HepG2 (cell line): Measurements from ENCODE around the gene KITLG. TPM values are rescaled to one million over a fixed set of nuclear protein-coding genes. Genes with fewer than 3 reads are reported as not detected.

ENCODE experiments used
- ATAC-seq: fragments of 200-7000 bp; cut with Tn5 transposase; 3 replicates; pipeline ENCODE4 v1.9.1; 2020; ENCODE audit warnings: mild to moderate bottlenecking, moderate library complexity
- BruUV-seq: library from RNA; stranded (reverse); fragments of 400-500 nt; replicated peaks from 2 replicates; lab custom pipeline; 2021; lab: Mats Ljungman, UMichigan
- CTCF ChIA-PET: fragments of 300-600 bp; formaldehyde crosslinking; extraction: SDS; loops from one replicate; lab custom pipeline; 2021; ENCODE audit warnings: low total read pairs, inconsistent platforms, low intra/inter-chr PET ratio; lab: Yijun Ruan, JAX
- POLR2A ChIA-PET: fragments of 350-600 bp; sonication (Branson Sonifier 250); formaldehyde crosslinking; loops from one replicate; lab custom pipeline; 2020; ENCODE audit warnings: antibody characterized with exemption, inconsistent platforms; lab: Yijun Ruan, JAX
- DNase-seq: peaks from one replicate; pipeline ENCODE4 v3.0.0-alpha.2; 2015; ENCODE audit warnings: low spot score
- FAIRE-seq: peaks from 3 replicates; lab custom pipeline; 2011; peaks lifted over from hg19 to GRCh38; lab: Jason Lieb, UNC
- H2AFZ ChIP-seq: one replicate; pipeline ENCODE4 v1.6.1; 2011; ENCODE audit warnings: low read length, inconsistent platforms
- H3K27ac ChIP-seq: fragments of 300-600 bp; 3 replicates; pipeline ENCODE4 v1.8.0; 2011; ENCODE audit warnings: mixed run types, mild to moderate bottlenecking, mixed read lengths, low read length, inconsistent platforms; ENCODE audit not compliant: insufficient read depth; ENCODE audit errors: extremely low read length
- H3K27me3 ChIP-seq, 2 experiments: fragments of 200-600 bp in 1 of 2; 2 replicates in 1 of 2; 3 replicates in 1 of 2; pipeline versions ENCODE4 v1.6.0 to v1.8.0; 2011; ENCODE audit warnings: low read length in 2 of 2, mild to moderate bottlenecking in 2 of 2, moderate library complexity in 2 of 2, inconsistent platforms in 1 of 2; ENCODE audit not compliant: insufficient read depth in 2 of 2, control insufficient read depth in 1 of 2
- H3K36me3 ChIP-seq, 2 experiments: fragments of 200-600 bp in 1 of 2; replicated peaks in 1 of 2; 2 replicates in 1 of 2; 3 replicates in 1 of 2; pipeline versions ENCODE4 v1.5.1 to v1.8.0; 2011; ENCODE audit warnings: low read length in 2 of 2, inconsistent platforms in 1 of 2; ENCODE audit not compliant: insufficient read depth in 2 of 2, control insufficient read depth in 1 of 2
- H3K4me1 ChIP-seq: 2 replicates; pipeline ENCODE4 v1.5.1; 2012; ENCODE audit warnings: low read length, inconsistent platforms; ENCODE audit not compliant: insufficient read depth
- H3K4me2 ChIP-seq: 2 replicates; pipeline ENCODE4 v1.6.0; 2011; ENCODE audit warnings: low read depth, low read length, inconsistent platforms
- H3K4me3 ChIP-seq, 3 experiments: fragments of 200-600 bp in 1 of 3; sonication (generic), shearing (Covaris generic) in 1 of 3; replicated peaks in 1 of 3; 2 replicates each; pipeline ENCODE4 v1.5.1; 2011 to 2016; ENCODE audit warnings: low read length in 3 of 3, inconsistent platforms in 2 of 3, low read depth in 2 of 3, mild to moderate bottlenecking in 2 of 3, control low read depth in 1 of 3, mixed read lengths in 1 of 3; ENCODE audit not compliant: insufficient read depth in 1 of 3
- H3K79me2 ChIP-seq: one replicate; pipeline ENCODE4 v1.6.1; 2011; ENCODE audit warnings: low read length, inconsistent platforms; ENCODE audit not compliant: insufficient read depth
- H3K9ac ChIP-seq: 2 replicates; pipeline ENCODE4 v1.6.0; 2011; ENCODE audit warnings: mild to moderate bottlenecking, low read depth, low read length, inconsistent platforms; ENCODE audit not compliant: insufficient read depth
- H3K9me3 ChIP-seq: 2 replicates; pipeline ENCODE4 v1.5.1; 2012; ENCODE audit warnings: mild to moderate bottlenecking, low read length
- H4K20me1 ChIP-seq: 2 replicates; pipeline ENCODE4 v1.6.0; 2011; ENCODE audit warnings: inconsistent platforms, mild to moderate bottlenecking, low read length, moderate library complexity; ENCODE audit not compliant: insufficient read depth
- CC2D1A ChIP-seq: sonication (generic); formaldehyde crosslinking; IDR thresholded peaks from 2 replicates; pipeline ENCODE4 v1.8.1; 2023; ENCODE audit warnings: mild to moderate bottlenecking, missing genetic modification reagents
- CEBPZ ChIP-seq: IDR thresholded peaks from 2 replicates; pipeline ENCODE4 v1.6.1; 2012; ENCODE audit warnings: low read length, improper control_type of control experiment
- CHD4 ChIP-seq: fragments of 200-600 bp; sonication (generic); IDR thresholded peaks from 2 replicates; pipeline ENCODE4 v1.7.0; 2017; ENCODE audit warnings: mild to moderate bottlenecking, low read length, borderline replicate concordance
- STAT6 ChIP-seq: sonication (generic); formaldehyde crosslinking; IDR thresholded peaks from 2 replicates; pipeline ENCODE4 v1.4.0; 2020; ENCODE audit warnings: missing genetic modification reagents, mild to moderate bottlenecking, borderline replicate concordance
- ZNF639 ChIP-seq: conservative IDR thresholded peaks from 2 replicates; pipeline ENCODE4 v1.6.1; 2018; ENCODE audit warnings: missing genetic modification reagents
- ZNF75D ChIP-seq: sonication (generic); formaldehyde crosslinking; IDR thresholded peaks from 2 replicates; pipeline ENCODE4 v1.8.1; 2023; ENCODE audit warnings: missing genetic modification reagents, mild to moderate bottlenecking, borderline replicate concordance
- WGBS: methylation state at CpG from one replicate; pipeline ENCODE4 v1.1.6; 2017; ENCODE audit warnings: low lambda C conversion rate; 5-methylcytosine and 5-hydroxymethylcytosine counted together
- in situ Hi-C: cut with HindIII; loops from 2 replicates; pipeline ENCODE4 v1.10.0; 2017; ENCODE audit warnings: low pct_unique_long_range_greater_than_20kb; ENCODE audit not compliant: extremely low pct_ligation_motif_present
- intact Hi-C: fragments of 100-400 bp; cut with micrococcal nuclease; formaldehyde crosslinking; loops from one replicate; pipeline ENCODE4 v1.10.0; 2022; ENCODE audit not compliant: unreplicated experiment
- polyA plus RNA-seq, 8 experiments: library from polyadenylated mRNA; depleted of rRNA in 3 of 8; stranded (reverse) in 7 of 8; unstranded in 1 of 8; fragments of >200 nt; fragmentation: Illumina TruSeq in 4 of 8; extraction: Trizol in 4 of 8; gene quantifications; 2 replicates each; pipeline versions ENCODE4 v1.2.1 to v1.2.3, GENCODE V29; 2011 to 2016; ENCODE audit warnings: low read depth in 4 of 8, missing spikeins in 1 of 8, mixed read lengths in 1 of 8; ENCODE audit not compliant: insufficient read depth in 1 of 8
- total RNA-seq, 5 experiments: library from RNA; depleted of rRNA; stranded (reverse); fragments of >200 nt; fragmentation: Illumina TruSeq; extraction: Trizol; gene quantifications; 2 replicates each; pipeline ENCODE4 v1.2.3, GENCODE V29; 2016; ENCODE audit warnings: low read depth in 1 of 5
- TF ChIP-seq, protein P1 (sequence below): sonication (generic); formaldehyde crosslinking; IDR thresholded peaks from 2 replicates; pipeline ENCODE4 v1.4.0; 2020; ENCODE audit warnings: mild to moderate bottlenecking, missing genetic modification reagents, borderline replicate concordance

The KITLG gene
- total and polyA plus RNA-seq, 2 of the 13 experiments (the other 11 are each of a cell fraction or from before 2014, with no cell fraction given) = 0.66 to 4.3 TPM

- TF ChIP-seq CEBPZ = no peak
Observed at GRCh38 chr12:88471331-88472045, 108.8 kb downstream of the KITLG start (continued).

DNA sequence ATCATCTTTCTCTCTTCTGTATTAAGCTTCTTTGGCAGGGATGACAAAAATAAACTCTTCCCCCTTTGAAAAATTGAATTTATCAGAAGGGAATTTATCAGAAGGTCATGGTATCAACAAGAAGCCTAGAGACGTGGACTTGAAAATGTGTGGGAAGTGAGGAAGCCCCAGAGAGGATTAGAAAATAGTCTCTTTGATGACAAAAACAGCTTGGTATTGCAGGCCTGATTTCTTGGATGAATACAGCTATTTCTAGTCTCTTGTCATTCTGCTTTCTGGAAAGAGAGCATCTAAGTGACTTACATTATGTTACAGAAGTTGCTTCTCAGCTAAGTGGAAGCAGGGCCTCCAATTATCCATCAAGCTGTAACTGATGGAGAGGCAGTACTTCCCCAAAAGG is 111.1 kb downstream of the KITLG start:
- Histone ChIP-seq H3K4me1 (peaks cover 15% of the 10 kb centered on the region), H3K4me2 (no peak overlapping the region), H3K4me3 (no peak overlapping the region), H4K20me1 (no peaks in the 10 kb centered on the region), H3K27ac (no peak overlapping the region), H2AFZ (no peak overlapping the region), H3K27me3 (no peaks in the 10 kb centered on the region), H3K9me3 (no peaks in the 10 kb centered on the region), H3K36me3 (no peaks in the 10 kb centered on the region), H3K9ac (no peak overlapping the region), H3K79me2 (no peaks in the 10 kb centered on the region)
- ATAC-seq (no peak), FAIRE-seq (no peak), DNase-seq (no peak)
- no TSS peak for BruUV-seq
- ChIA-PET CTCF (no interaction called here), POLR2A (no interaction called here)
- intact Hi-C loops (no loop called here), in situ Hi-C loops (no loop called here)
- WGBS = 82% methylated on average over 1 of the region's 1 CpG
- TF ChIP-seq STAT6 (CRISPR knock-in tag) (no peak), ZNF75D (no peak), CC2D1A (CRISPR knock-in tag) (no peak), CHD4 (no peak), ZNF639 (CRISPR knock-in tag) (no peak)
- TF ChIP-seq, protein P1, sequence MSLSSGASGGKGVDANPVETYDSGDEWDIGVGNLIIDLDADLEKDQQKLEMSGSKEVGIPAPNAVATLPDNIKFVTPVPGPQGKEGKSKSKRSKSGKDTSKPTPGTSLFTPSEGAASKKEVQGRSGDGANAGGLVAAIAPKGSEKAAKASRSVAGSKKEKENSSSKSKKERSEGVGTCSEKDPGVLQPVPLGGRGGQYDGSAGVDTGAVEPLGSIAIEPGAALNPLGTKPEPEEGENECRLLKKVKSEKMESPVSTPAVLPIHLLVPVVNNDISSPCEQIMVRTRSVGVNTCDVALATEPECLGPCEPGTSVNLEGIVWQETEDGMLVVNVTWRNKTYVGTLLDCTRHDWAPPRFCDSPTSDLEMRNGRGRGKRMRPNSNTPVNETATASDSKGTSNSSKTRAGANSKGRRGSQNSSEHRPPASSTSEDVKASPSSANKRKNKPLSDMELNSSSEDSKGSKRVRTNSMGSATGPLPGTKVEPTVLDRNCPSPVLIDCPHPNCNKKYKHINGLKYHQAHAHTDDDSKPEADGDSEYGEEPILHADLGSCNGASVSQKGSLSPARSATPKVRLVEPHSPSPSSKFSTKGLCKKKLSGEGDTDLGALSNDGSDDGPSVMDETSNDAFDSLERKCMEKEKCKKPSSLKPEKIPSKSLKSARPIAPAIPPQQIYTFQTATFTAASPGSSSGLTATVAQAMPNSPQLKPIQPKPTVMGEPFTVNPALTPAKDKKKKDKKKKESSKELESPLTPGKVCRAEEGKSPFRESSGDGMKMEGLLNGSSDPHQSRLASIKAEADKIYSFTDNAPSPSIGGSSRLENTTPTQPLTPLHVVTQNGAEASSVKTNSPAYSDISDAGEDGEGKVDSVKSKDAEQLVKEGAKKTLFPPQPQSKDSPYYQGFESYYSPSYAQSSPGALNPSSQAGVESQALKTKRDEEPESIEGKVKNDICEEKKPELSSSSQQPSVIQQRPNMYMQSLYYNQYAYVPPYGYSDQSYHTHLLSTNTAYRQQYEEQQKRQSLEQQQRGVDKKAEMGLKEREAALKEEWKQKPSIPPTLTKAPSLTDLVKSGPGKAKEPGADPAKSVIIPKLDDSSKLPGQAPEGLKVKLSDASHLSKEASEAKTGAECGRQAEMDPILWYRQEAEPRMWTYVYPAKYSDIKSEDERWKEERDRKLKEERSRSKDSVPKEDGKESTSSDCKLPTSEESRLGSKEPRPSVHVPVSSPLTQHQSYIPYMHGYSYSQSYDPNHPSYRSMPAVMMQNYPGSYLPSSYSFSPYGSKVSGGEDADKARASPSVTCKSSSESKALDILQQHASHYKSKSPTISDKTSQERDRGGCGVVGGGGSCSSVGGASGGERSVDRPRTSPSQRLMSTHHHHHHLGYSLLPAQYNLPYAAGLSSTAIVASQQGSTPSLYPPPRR (CRISPR knock-in tag) = no peak
